CD4-positive, alpha-beta memory T cell (primary cell): Measurements from ENCODE around the gene HIPK3. TPM values are rescaled to one million over a fixed set of nuclear protein-coding genes. Genes with fewer than 3 reads are reported as not detected.
A peak's percentile ranks its signal among the peaks of the same experiment; 100 is the strongest.
"Not testable (repeated sequence)": the region's sequence is repeated elsewhere in the genome, so short reads cannot be mapped to it uniquely, and the experiment has no call there.

Source experiments
- CTCF ChIA-PET: fragments of 350-600 bp; sonication (Branson Sonifier 250); formaldehyde crosslinking; loops from one replicate; lab custom pipeline; 2021; ENCODE audit warnings: inconsistent platforms; ENCODE audit not compliant: partially characterized antibody; lab: Charles Lee
- POLR2A ChIA-PET: fragments of 350-600 bp; sonication (Branson Sonifier 250); formaldehyde crosslinking; loops from one replicate; lab custom pipeline; 2021; ENCODE audit not compliant: partially characterized antibody; lab: Charles Lee
- DNase-seq, 5 donors: peaks; one replicate each; pipeline versions ENCODE4 v3.0.0 to v3.0.0-alpha.2; 2020 to 2022; ENCODE audit warnings: mixed read lengths in 1 of 5
- H3K27ac ChIP-seq: one replicate; pipeline ENCODE4 v1.7.0; 2013; ENCODE audit warnings: low read depth, low read length
- H3K27me3 ChIP-seq: 2 replicates; pipeline ENCODE4 v1.7.0; 2013; ENCODE audit warnings: mild to moderate bottlenecking, low read length, moderate library complexity; ENCODE audit not compliant: insufficient read depth
- H3K36me3 ChIP-seq: 2 replicates; pipeline ENCODE4 v1.7.0; 2013; ENCODE audit warnings: mild to moderate bottlenecking, low read length, moderate library complexity; ENCODE audit not compliant: insufficient read depth
- H3K4me1 ChIP-seq: 2 replicates; pipeline ENCODE4 v1.7.0; 2013; ENCODE audit warnings: mild to moderate bottlenecking, low read length, moderate library complexity; ENCODE audit not compliant: insufficient read depth
- H3K4me3 ChIP-seq, 2 donors: one replicate each; pipeline ENCODE4 v1.7.0; 2013; ENCODE audit warnings: low read length in 2 of 2, mild to moderate bottlenecking in 1 of 2
- H3K9me3 ChIP-seq, 2 donors: one replicate each; pipeline ENCODE4 v1.7.0; 2013; ENCODE audit warnings: low read length in 2 of 2, control low read depth in 1 of 2; ENCODE audit not compliant: control insufficient read depth in 1 of 2
- H3K27ac Mint-ChIP-seq, 7 donors: one replicate each; pipeline ENCODE4 v1.8.0; 2020 to 2021; ENCODE audit warnings: mixed read lengths in 7 of 7, mild to moderate bottlenecking in 6 of 7, inconsistent platforms in 3 of 7, moderate library complexity in 3 of 7
- H3K27me3 Mint-ChIP-seq, 2 donors: one replicate each; pipeline ENCODE4 v1.8.0; 2020 to 2021; ENCODE audit warnings: mixed read lengths in 2 of 2
- H3K36me3 Mint-ChIP-seq, 2 donors: one replicate each; pipeline ENCODE4 v1.8.0; 2020 to 2021; ENCODE audit warnings: mixed read lengths in 2 of 2, inconsistent platforms in 1 of 2, mild to moderate bottlenecking in 1 of 2
- H3K4me1 Mint-ChIP-seq, 4 donors: one replicate each; pipeline ENCODE4 v1.8.0; 2020 to 2021; ENCODE audit warnings: mixed read lengths in 4 of 4, mild to moderate bottlenecking in 1 of 4
- H3K4me3 Mint-ChIP-seq, 8 donors: one replicate each; pipeline ENCODE4 v1.8.0; 2020 to 2021; ENCODE audit warnings: mixed read lengths in 8 of 8, mild to moderate bottlenecking in 7 of 8, moderate library complexity in 6 of 8, inconsistent platforms in 3 of 8
- H3K9me3 Mint-ChIP-seq, 8 donors: one replicate each; pipeline ENCODE4 v1.8.0; 2020 to 2021; ENCODE audit warnings: mixed read lengths in 8 of 8, mild to moderate bottlenecking in 5 of 8, inconsistent platforms in 3 of 8, moderate library complexity in 1 of 8
- intact Hi-C: fragments of 100-400 bp; cut with micrococcal nuclease; formaldehyde crosslinking; loops from one replicate; pipeline ENCODE4 v1.15.1; 2023
- polyA plus RNA-seq, 2 donors: library from polyadenylated mRNA; unstranded; fragments of 300-500 nt; fragmentation: Illumina TruSeq; gene quantifications; one replicate each; pipeline ENCODE4 v1.2.3, GENCODE V29; 2021
- total RNA-seq, 2 experiments: library from RNA; stranded (reverse); gene quantifications; one replicate each; pipeline ENCODE4 v1.2.3, GENCODE V29; 2021

Gene HIPK3
- total and polyA plus RNA-seq, 4 experiments from 2014 or later = 31.1 to 92.0 (median 59.8) TPM

GRCh38 chr11:33350287-33350686, 93.1 kb downstream of the HIPK3 start:
- Mint-ChIP-seq H3K4me3 (no peak overlapping the region), H3K9me3 (no peaks in the 10 kb centered on the region), H3K27me3 (no peaks in the 10 kb centered on the region), H3K36me3 (peaks cover 42 to 85% of the 10 kb centered on the region in 2 donors), H3K4me1 (no peaks in the 10 kb centered on the region), H3K27ac (peak overlapping the region in 2 of 7 donors; percentile 27 to 42)
- peaks cover 56% of the 10 kb centered on the region for H3K36me3 ChIP-seq
- no peaks in the 10 kb centered on the region for H3K27me3 ChIP-seq
- ChIA-PET POLR2A (interaction anchor here (0.7 kb wide), 1 partner anchor 343 kb away, joined by 4 read pairs; no protein-coding TSS in a partner anchor), CTCF (no interaction called here)
- DNase-seq = no peak
- intact Hi-C loops = no loop called here
- H3K4me1 ChIP-seq = no peaks in the 10 kb centered on the region
- no peaks in the 10 kb centered on the region for H3K9me3 ChIP-seq
- H3K4me3 ChIP-seq = no peak overlapping the region
- no peak overlapping the region for H3K27ac ChIP-seq

DNA sequence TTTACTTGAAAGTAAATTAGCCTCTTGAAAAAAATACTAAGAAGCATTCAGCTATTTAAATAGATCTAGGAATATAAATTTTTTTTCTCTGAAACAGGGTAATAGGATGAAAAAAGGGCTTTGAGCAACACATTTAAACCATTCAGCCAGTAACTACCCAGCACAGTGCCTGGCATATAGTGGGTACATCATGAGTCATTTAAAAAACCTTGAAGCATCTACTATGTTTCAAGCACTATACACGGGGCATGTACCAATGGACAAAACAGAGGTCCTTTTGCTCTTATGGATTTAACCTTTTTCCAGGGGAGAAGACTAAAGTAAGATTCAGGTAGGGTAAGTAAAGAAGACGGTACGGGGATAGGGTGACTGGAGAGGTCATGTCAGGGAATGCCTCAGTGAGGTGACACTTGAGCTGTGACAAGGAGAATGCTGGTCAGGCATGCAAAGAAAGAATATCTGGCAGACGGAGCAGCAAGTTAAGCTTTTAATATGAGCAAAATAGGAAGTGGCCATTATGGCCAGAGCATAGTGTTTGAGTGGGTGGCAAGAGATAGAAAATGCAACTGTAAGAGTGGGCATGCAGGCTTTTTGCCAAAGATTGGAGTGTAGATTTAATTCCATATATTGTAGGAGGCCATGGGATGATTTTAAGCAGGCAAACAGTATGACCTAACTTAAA, 101.1 kb downstream of the HIPK3 start:
- H3K27me3 Mint-ChIP-seq = no peaks in the 10 kb centered on the region
- Histone ChIP-seq H3K9me3 (no peaks in the 10 kb centered on the region), H3K27me3 (no peaks in the 10 kb centered on the region), H3K4me1 (peaks cover 6% of the 10 kb centered on the region), H3K4me3 (no peak overlapping the region), H3K27ac (no peak overlapping the region), H3K36me3 (peaks cover 7% of the 10 kb centered on the region)
- peaks cover 0 to 2% (median under 1%) of the 10 kb centered on the region in 4 donors for H3K4me1 Mint-ChIP-seq
- ChIA-PET CTCF (no interaction called here), POLR2A (no interaction called here)
- peaks cover 2 to 16% of the 10 kb centered on the region in 2 donors for H3K36me3 Mint-ChIP-seq
- no peak for DNase-seq
- H3K4me3 Mint-ChIP-seq = no peak overlapping the region
- peak overlapping the region in 2 of 7 donors; percentile 5 to 25 for H3K27ac Mint-ChIP-seq
- H3K9me3 Mint-ChIP-seq = no peaks in the 10 kb centered on the region
- intact Hi-C loops = no loop called here

- H3K27ac Mint-ChIP-seq = no peak overlapping the region
- Histone ChIP-seq H3K27me3 (no peaks in the 10 kb centered on the region), H3K4me3 (no peak overlapping the region), H3K4me1 (peaks cover 6% of the 10 kb centered on the region), H3K27ac (no peak overlapping the region), H3K36me3 (no peaks in the 10 kb centered on the region), H3K9me3 (no peaks in the 10 kb centered on the region)
- intact Hi-C loops = no loop called here
- H3K4me1 Mint-ChIP-seq = peaks cover 0 to 2% (median under 1%) of the 10 kb centered on the region in 4 donors
- no peak for DNase-seq
- no peaks in the 10 kb centered on the region for H3K9me3 Mint-ChIP-seq
- ChIA-PET POLR2A (no interaction called here), CTCF (interaction anchor here (0.6 to 3.6 kb wide), 3 partner anchors 8 to 381 kb away, joined by 3 to 34 read pairs (median 3); no protein-coding TSS in a partner anchor)
- no peaks in the 10 kb centered on the region for H3K27me3 Mint-ChIP-seq
- H3K4me3 Mint-ChIP-seq = no peak overlapping the region
- H3K36me3 Mint-ChIP-seq = no peaks in the 10 kb centered on the region
These were observed 103.5 kb downstream of the HIPK3 start for GRCh38 chr11:33360642-33361041.

- H3K36me3 ChIP-seq = no peaks in the 10 kb centered on the region
- peaks cover 6% of the 10 kb centered on the region for H3K4me1 ChIP-seq
- no peaks in the 10 kb centered on the region for H3K36me3 Mint-ChIP-seq
- peak in 4 of 5 donors; percentile 32 to 40 (median 36) for DNase-seq
- no peaks in the 10 kb centered on the region for H3K27me3 ChIP-seq
- no peak overlapping the region for H3K27ac Mint-ChIP-seq
- peak overlapping the region in 2 of 8 donors; percentile 26 to 50 for H3K4me3 Mint-ChIP-seq
- H3K27ac ChIP-seq = no peak overlapping the region
- intact Hi-C loops = no loop called here
- peaks cover 0 to 2% (median under 1%) of the 10 kb centered on the region in 4 donors for H3K4me1 Mint-ChIP-seq
- H3K9me3 ChIP-seq = no peaks in the 10 kb centered on the region
- peaks cover 2 to 3% of the 10 kb centered on the region in 2 donors for H3K27me3 Mint-ChIP-seq
- H3K9me3 Mint-ChIP-seq = no peaks in the 10 kb centered on the region
- ChIA-PET POLR2A (interaction anchor here (1.0 to 1.8 kb wide), 2 partner anchors 374 to 380 kb away, joined by 3 to 4 read pairs; partner anchors contain the start of gene CD59), CTCF (interaction anchor here (0.8 to 3.6 kb wide), 3 partner anchors 376 to 389 kb away, joined by 3 to 34 read pairs (median 3); no protein-coding TSS in a partner anchor)
- no peak overlapping the region for H3K4me3 ChIP-seq
These were observed 105.1 kb downstream of the HIPK3 start for GRCh38 chr11:33362051-33362910.

DNA sequence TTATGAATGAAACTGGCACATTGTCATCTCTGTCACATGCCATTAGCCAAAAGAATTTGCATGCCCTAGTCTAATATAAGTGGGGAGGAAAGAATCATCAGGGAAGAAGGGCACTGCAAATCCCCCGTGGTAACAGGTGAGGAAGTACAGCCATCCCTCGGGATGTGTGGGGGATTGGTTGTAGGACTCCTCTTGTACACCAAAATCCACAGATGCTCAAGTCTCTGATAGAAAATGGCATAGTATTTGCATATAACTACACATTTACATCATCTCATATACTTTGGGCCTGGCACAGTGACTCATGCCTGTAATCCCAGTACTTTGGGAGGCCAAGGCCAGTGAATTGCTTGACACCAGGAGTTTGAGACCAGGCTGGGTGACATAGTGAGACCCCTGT, 109.7 kb downstream of the HIPK3 start:
- Mint-ChIP-seq H3K9me3 (no peaks in the 10 kb centered on the region), H3K27me3 (peaks cover 6 to 10% of the 10 kb centered on the region in 2 donors), H3K4me1 (peaks cover 0 to 2% (median under 1%) of the 10 kb centered on the region in 4 donors), H3K27ac (no peak overlapping the region), H3K36me3 (no peaks in the 10 kb centered on the region), H3K4me3 (no peak overlapping the region)
- ChIA-PET CTCF (interaction anchor here (1.5 to 3.8 kb wide), 5 partner anchors 13 to 376 kb away, joined by 4 to 18 read pairs (median 8); no protein-coding TSS in a partner anchor), POLR2A (no interaction called here)
- no peaks in the 10 kb centered on the region for H3K36me3 ChIP-seq
- no peak for DNase-seq
- no peak overlapping the region for H3K27ac ChIP-seq
- no peaks in the 10 kb centered on the region for H3K9me3 ChIP-seq
- no peak overlapping the region for H3K4me3 ChIP-seq
- H3K4me1 ChIP-seq = peaks cover 5% of the 10 kb centered on the region
- H3K27me3 ChIP-seq = no peaks in the 10 kb centered on the region
- intact Hi-C loops = no loop called here

DNA sequence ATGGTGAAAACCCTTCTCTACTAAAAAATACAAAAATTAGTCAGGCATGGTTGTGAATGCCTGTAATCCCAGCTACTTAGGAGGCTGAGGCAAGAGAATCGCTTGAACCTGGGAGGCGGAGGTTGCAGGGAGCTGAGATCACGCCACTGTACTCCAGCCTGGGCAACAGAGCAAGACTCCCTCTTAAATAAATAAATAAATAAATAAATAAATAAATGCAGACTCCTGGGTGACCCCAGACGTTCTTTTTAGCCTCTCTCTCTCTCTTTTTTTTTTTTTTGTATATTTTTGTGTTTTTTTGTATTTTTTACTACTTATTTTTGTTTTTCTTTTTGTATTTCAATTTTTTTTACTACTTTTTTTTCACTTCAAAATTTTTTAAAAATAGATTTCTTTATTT, 111.3 kb downstream of the HIPK3 start:
- peaks cover 6 to 18% of the 10 kb centered on the region in 2 donors for H3K27me3 Mint-ChIP-seq
- H3K9me3 ChIP-seq, DNase-seq, H3K27ac Mint-ChIP-seq, H3K4me1 Mint-ChIP-seq, H3K4me3 Mint-ChIP-seq, H3K36me3 Mint-ChIP-seq, H3K36me3 ChIP-seq, H3K4me3 ChIP-seq, H3K27ac ChIP-seq, POLR2A ChIA-PET, intact Hi-C loops, H3K27me3 ChIP-seq, H3K9me3 Mint-ChIP-seq, H3K4me1 ChIP-seq: not testable (repeated sequence)
- CTCF ChIA-PET = interaction anchor here (0.9 to 1.6 kb wide), 3 partner anchors 8 to 374 kb away, joined by 3 to 8 read pairs (median 4); no protein-coding TSS in a partner anchor

DNA sequence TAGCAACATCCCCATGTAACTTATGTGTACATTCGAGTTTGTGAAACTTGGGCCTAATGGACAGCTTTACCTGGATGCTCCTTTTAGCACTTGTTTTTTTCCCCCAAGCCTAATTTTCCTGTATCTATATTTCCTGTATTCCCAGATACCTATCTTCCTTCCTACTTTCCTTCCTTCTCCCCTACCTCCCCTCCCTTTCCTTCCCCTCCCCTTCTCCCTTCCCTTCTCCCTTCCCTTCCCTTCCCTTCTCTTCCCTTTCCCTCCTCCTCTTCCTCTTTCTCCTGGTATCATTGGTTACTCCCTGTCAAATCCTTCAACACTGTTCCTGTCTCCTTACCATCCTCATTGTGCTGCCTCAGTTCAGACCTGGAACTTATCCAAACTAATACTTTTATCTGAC, 111.8 kb downstream of the HIPK3 start:
- peaks cover 7 to 19% of the 10 kb centered on the region in 2 donors for H3K27me3 Mint-ChIP-seq
- Histone ChIP-seq H3K9me3 (no peaks in the 10 kb centered on the region), H3K36me3 (no peaks in the 10 kb centered on the region), H3K27me3 (no peaks in the 10 kb centered on the region), H3K4me3 (no peak overlapping the region), H3K4me1 (no peaks in the 10 kb centered on the region), H3K27ac (no peak overlapping the region)
- ChIA-PET POLR2A (no interaction called here), CTCF (interaction anchor here (0.9 kb wide), 1 partner anchor 9 kb away, joined by 3 read pairs; no protein-coding TSS in a partner anchor)
- DNase-seq = no peak
- H3K4me1 Mint-ChIP-seq = no peaks in the 10 kb centered on the region
- H3K9me3 Mint-ChIP-seq = no peaks in the 10 kb centered on the region
- no peak overlapping the region for H3K4me3 Mint-ChIP-seq
- intact Hi-C loops = no loop called here
- H3K27ac Mint-ChIP-seq = no peak overlapping the region
- no peaks in the 10 kb centered on the region for H3K36me3 Mint-ChIP-seq
